ENCODE measurements around the gene AOPEP.

Gene AOPEP

DNA sequence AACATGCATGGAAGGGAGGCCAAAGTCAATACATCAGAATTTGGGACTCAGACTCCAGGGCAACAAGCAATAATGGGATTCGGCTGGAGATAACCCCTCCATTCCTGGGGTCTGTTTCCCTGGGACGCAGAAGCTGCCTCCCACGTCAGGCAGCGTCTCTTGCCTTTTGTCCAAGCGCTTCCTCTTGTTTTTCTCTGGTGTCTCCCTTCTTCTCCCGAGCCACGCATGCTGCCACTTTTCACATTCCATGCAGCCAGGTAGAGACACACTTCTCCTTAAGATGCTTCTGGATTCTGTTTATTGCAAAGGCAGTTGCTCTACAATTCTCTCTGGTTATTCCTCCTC, 267.3 kb downstream of the AOPEP start:
- Histone ChIP-seq H3K4me3 (ENCODE audit: low read length) (no peak overlapping the region), H3K79me2 (ENCODE audit: low read length) (no peaks in the 10 kb centered on the region), H4K20me1 (ENCODE audit: insufficient read depth, low read length) (no peaks in the 10 kb centered on the region), H2AFZ (ENCODE audit: low read depth, low read length) (no peak overlapping the region), H3K9me3 (ENCODE audit: insufficient read depth, low read length) (no peaks in the 10 kb centered on the region), H3K27ac (ENCODE audit: low read length) (no peak overlapping the region), H3K9ac (ENCODE audit: low read length) (no peak overlapping the region), H3K27me3 (ENCODE audit: low read depth, low read length) (no peaks in the 10 kb centered on the region), H3K4me1 (ENCODE audit: low read length) (no peaks in the 10 kb centered on the region), H3K4me2 (ENCODE audit: low read length) (no peak overlapping the region), H3K36me3 (replicated peaks; ENCODE audit: low read depth, low read length) (no peaks in the 10 kb centered on the region)
- TF ChIP-seq EZH2phosphoT487 (IDR thresholded peaks at IDR 0.05; ENCODE audit: low read depth) (no peak), CTCF (IDR thresholded peaks at IDR 0.05; ENCODE audit: low read depth, low read length) (no peak)

GRCh38 chr9:94995048-94995693, 268.7 kb downstream of the AOPEP start:
- Histone ChIP-seq H3K9me3 (ENCODE audit: insufficient read depth, low read length) (no peaks in the 10 kb centered on the region), H4K20me1 (ENCODE audit: insufficient read depth, low read length) (no peaks in the 10 kb centered on the region), H3K4me2 (ENCODE audit: low read length) (no peak overlapping the region), H2AFZ (ENCODE audit: low read depth, low read length) (no peak overlapping the region), H3K4me3 (ENCODE audit: low read length) (no peak overlapping the region), H3K27me3 (ENCODE audit: low read depth, low read length) (no peaks in the 10 kb centered on the region), H3K36me3 (replicated peaks; ENCODE audit: low read depth, low read length) (no peaks in the 10 kb centered on the region), H3K27ac (ENCODE audit: low read length) (no peak overlapping the region), H3K79me2 (ENCODE audit: low read length) (no peaks in the 10 kb centered on the region), H3K9ac (ENCODE audit: low read length) (no peak overlapping the region), H3K4me1 (ENCODE audit: low read length) (no peaks in the 10 kb centered on the region)
- TF ChIP-seq EZH2phosphoT487 (IDR thresholded peaks at IDR 0.05; ENCODE audit: low read depth) (no peak), CTCF (IDR thresholded peaks at IDR 0.05; ENCODE audit: low read depth, low read length) (no peak)

DNA sequence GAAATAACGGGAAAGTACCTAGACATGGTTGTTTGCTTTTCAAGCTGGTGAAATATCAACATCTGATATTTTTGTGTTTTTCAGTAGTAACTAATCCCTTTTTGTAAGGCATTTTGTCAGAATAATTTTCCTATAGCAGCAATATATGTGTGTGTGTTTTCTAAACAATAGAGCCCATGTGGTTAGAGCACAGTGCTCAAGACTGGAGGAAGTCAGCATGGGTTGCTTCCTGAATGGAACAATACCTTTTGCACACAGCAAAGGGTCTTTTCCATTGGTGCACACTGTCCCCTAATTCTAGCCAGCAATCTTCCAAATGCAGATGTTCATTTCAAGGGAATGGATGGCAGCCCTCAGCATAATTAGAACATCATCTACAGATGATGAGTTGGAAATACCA, 270.1 kb downstream of the AOPEP start:
- TF ChIP-seq CTCF (IDR thresholded peaks at IDR 0.05; ENCODE audit: low read depth, low read length): no peak
- no peak for TF ChIP-seq EZH2phosphoT487 (IDR thresholded peaks at IDR 0.05; ENCODE audit: low read depth)
- Histone ChIP-seq H3K36me3 (replicated peaks; ENCODE audit: low read depth, low read length) (no peaks in the 10 kb centered on the region), H3K4me3 (ENCODE audit: low read length) (no peak overlapping the region), H3K79me2 (ENCODE audit: low read length) (no peaks in the 10 kb centered on the region), H3K9me3 (ENCODE audit: insufficient read depth, low read length) (no peaks in the 10 kb centered on the region), H3K4me2 (ENCODE audit: low read length) (no peak overlapping the region), H4K20me1 (ENCODE audit: insufficient read depth, low read length) (no peaks in the 10 kb centered on the region), H3K9ac (ENCODE audit: low read length) (no peak overlapping the region), H2AFZ (ENCODE audit: low read depth, low read length) (no peak overlapping the region), H3K27ac (ENCODE audit: low read length) (no peak overlapping the region), H3K4me1 (ENCODE audit: low read length) (no peaks in the 10 kb centered on the region), H3K27me3 (ENCODE audit: low read depth, low read length) (peaks cover 4% of the 10 kb centered on the region; the same call in 1 of the 2 replicates)

- Histone ChIP-seq H3K9me3 (ENCODE audit: insufficient read depth, low read length) (no peaks in the 10 kb centered on the region), H2AFZ (ENCODE audit: low read depth, low read length) (no peak overlapping the region), H3K4me1 (ENCODE audit: low read length) (no peaks in the 10 kb centered on the region), H3K9ac (ENCODE audit: low read length) (no peak overlapping the region), H3K4me2 (ENCODE audit: low read length) (no peak overlapping the region), H3K27ac (ENCODE audit: low read length) (no peak overlapping the region), H3K36me3 (replicated peaks; ENCODE audit: low read depth, low read length) (no peaks in the 10 kb centered on the region), H3K4me3 (ENCODE audit: low read length) (no peak overlapping the region), H3K27me3 (ENCODE audit: low read depth, low read length) (peaks cover 12% of the 10 kb centered on the region), H3K79me2 (ENCODE audit: low read length) (no peaks in the 10 kb centered on the region), H4K20me1 (ENCODE audit: insufficient read depth, low read length) (no peaks in the 10 kb centered on the region)
- TF ChIP-seq EZH2phosphoT487 (IDR thresholded peaks at IDR 0.05; ENCODE audit: low read depth): no peak
- TF ChIP-seq CTCF (IDR thresholded peaks at IDR 0.05; ENCODE audit: low read depth, low read length): no peak
These were observed 271.2 kb downstream of the AOPEP start for GRCh38 chr9:94997727-94998126.

Measured in OCI-LY3 (cell line).